Thyroid gland (tissue), 4 donors: ENCODE results near the gene CACNB4.

Source experiments
- POLR2A ChIP-seq, 2 donors: fragments of 450-650 bp; IDR thresholded peaks; one replicate each; pipeline ENCODE4 v1.6.1; 2017; ENCODE audit warnings: antibody characterized with exemption in 2 of 2, mild to moderate bottlenecking in 2 of 2, moderate library complexity in 1 of 2
- TF ChIP-seq, protein P1 (sequence below), 6 experiments: fragments of 200-600 bp in 3 of 6; fragments of 450-650 bp in 3 of 6; sonication (generic) in 3 of 6; IDR thresholded peaks; one replicate each; pipeline ENCODE4 v1.5.1; 2016 to 2019; ENCODE audit warnings: antibody characterized with exemption in 6 of 6, mild to moderate bottlenecking in 2 of 6, inconsistent platforms in 1 of 6, moderate library complexity in 1 of 6

DNA sequence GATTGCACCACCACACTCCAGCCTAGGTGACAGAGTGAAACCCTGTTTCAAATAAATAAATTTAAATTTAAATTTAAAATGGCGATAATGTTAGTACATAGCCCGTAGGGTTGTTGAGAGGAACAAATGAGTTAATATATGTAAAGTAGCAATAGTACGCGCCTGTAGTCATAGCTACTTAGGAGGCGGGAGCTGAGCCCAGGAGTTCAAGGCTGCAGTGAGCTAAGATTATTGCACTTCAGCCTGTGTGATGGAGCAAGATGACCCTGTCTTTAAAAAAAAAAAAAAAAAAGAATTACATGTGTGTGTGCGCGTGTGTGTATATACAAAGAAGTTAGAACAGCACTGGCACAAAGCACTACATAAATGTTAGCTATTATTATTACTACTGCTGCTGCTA lies 153.2 kb downstream of the CACNB4 start:
- TF ChIP-seq, protein P1, sequence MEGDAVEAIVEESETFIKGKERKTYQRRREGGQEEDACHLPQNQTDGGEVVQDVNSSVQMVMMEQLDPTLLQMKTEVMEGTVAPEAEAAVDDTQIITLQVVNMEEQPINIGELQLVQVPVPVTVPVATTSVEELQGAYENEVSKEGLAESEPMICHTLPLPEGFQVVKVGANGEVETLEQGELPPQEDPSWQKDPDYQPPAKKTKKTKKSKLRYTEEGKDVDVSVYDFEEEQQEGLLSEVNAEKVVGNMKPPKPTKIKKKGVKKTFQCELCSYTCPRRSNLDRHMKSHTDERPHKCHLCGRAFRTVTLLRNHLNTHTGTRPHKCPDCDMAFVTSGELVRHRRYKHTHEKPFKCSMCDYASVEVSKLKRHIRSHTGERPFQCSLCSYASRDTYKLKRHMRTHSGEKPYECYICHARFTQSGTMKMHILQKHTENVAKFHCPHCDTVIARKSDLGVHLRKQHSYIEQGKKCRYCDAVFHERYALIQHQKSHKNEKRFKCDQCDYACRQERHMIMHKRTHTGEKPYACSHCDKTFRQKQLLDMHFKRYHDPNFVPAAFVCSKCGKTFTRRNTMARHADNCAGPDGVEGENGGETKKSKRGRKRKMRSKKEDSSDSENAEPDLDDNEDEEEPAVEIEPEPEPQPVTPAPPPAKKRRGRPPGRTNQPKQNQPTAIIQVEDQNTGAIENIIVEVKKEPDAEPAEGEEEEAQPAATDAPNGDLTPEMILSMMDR (IDR thresholded peaks at IDR 0.05), result no peak
- no peak for TF ChIP-seq POLR2A (IDR thresholded peaks at IDR 0.05)
